ENCODE data around the gene NOXA1.

- TF ChIP-seq CTCF (tag by site-specific recombination; IDR thresholded peaks at IDR 0.05) (no peak), ZNF639 (tag by site-specific recombination; IDR thresholded peaks at IDR 0.05) (no peak), ZBTB8A (tag by site-specific recombination; IDR thresholded peaks at IDR 0.05) (no peak)
These were observed 59.0 kb downstream of the NOXA1 start for GRCh38 chr9:137482094-137482781.

Data from HEK293 (cell line).